ENCODE results near the gene OSGIN1.

The OSGIN1 gene

DNA sequence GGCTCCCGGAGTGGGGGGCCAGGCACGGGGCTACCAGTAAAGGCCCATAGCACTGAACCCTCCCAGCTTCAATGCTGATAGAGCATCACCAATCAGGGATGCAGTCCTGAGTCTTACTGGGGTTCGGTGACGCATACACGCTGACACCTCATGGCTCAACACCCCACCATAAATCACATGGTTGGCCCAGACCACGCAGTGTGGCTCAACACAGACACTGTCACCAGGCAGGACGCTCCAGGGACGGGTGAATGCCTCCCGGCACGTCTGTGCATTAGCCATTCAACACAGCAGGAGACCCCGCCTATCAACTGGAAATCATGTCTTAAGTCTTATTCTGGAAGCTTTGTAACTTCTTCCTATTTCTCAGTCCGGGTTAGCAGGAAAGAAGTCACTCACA is 50.0 kb downstream of the OSGIN1 start:
- H3F3A ChIP-seq (ENCODE audit: control insufficient read depth, insufficient read depth): no peaks in the 10 kb centered on the region
- no peak overlapping the region for H3K4me3 ChIP-seq (ENCODE audit: low read length)
- no peak overlapping the region for H3K4me2 ChIP-seq (ENCODE audit: low read length)
- no peaks in the 10 kb centered on the region for H4K20me1 ChIP-seq (ENCODE audit: control insufficient read depth, insufficient read depth, low read depth, low read length)
- H3K9me2 ChIP-seq (replicated peaks; ENCODE audit: control insufficient read depth, low read length): no peaks in the 10 kb centered on the region
- TF ChIP-seq, protein P1, sequence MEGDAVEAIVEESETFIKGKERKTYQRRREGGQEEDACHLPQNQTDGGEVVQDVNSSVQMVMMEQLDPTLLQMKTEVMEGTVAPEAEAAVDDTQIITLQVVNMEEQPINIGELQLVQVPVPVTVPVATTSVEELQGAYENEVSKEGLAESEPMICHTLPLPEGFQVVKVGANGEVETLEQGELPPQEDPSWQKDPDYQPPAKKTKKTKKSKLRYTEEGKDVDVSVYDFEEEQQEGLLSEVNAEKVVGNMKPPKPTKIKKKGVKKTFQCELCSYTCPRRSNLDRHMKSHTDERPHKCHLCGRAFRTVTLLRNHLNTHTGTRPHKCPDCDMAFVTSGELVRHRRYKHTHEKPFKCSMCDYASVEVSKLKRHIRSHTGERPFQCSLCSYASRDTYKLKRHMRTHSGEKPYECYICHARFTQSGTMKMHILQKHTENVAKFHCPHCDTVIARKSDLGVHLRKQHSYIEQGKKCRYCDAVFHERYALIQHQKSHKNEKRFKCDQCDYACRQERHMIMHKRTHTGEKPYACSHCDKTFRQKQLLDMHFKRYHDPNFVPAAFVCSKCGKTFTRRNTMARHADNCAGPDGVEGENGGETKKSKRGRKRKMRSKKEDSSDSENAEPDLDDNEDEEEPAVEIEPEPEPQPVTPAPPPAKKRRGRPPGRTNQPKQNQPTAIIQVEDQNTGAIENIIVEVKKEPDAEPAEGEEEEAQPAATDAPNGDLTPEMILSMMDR (IDR thresholded peaks at IDR 0.05; ENCODE audit: low read depth, low read length, poor library complexity, severe bottlenecking): no peak
- no peak for TF ChIP-seq EZH2phosphoT487 (IDR thresholded peaks at IDR 0.05; ENCODE audit: borderline replicate concordance, low read length)
- H3K27ac ChIP-seq (ENCODE audit: low read depth, low read length): no peak overlapping the region
- no peaks in the 10 kb centered on the region for H3K27me3 ChIP-seq (ENCODE audit: control insufficient read depth, low read length)
- no peaks in the 10 kb centered on the region for H3K4me1 ChIP-seq (ENCODE audit: control insufficient read depth, low read length)
- no peaks in the 10 kb centered on the region for H3K36me3 ChIP-seq (ENCODE audit: control insufficient read depth, low read length)
- no peaks in the 10 kb centered on the region for H3K79me2 ChIP-seq (ENCODE audit: control insufficient read depth, low read length)
- no peaks in the 10 kb centered on the region for H3K9me3 ChIP-seq (ENCODE audit: control insufficient read depth, insufficient read depth, low read length)

DNA sequence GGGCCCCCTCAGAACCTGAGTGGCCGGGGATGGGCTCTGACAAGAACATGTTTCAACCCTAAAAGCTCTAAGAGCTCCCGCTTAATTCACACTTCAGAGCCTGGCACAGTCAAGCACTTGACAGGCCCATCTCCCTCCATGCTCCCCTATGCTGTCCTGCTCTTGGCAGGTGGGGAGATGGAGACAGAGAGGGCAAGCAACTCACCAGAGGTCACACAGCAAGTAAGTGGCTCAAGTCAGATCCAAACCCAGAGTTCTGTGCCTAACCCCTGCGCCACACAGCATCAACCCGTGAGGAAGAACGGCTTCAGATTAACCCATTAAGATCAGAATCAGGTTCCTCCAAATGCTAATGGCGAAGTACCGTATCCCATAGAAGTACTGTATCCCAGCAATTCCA is 51.4 kb downstream of the OSGIN1 start:
- Histone ChIP-seq H3F3A (ENCODE audit: control insufficient read depth, insufficient read depth) (no peaks in the 10 kb centered on the region), H3K9me3 (ENCODE audit: control insufficient read depth, insufficient read depth, low read length) (no peaks in the 10 kb centered on the region), H3K4me1 (ENCODE audit: control insufficient read depth, low read length) (no peaks in the 10 kb centered on the region), H3K36me3 (ENCODE audit: control insufficient read depth, low read length) (no peaks in the 10 kb centered on the region), H3K27ac (ENCODE audit: low read depth, low read length) (no peak overlapping the region), H3K79me2 (ENCODE audit: control insufficient read depth, low read length) (no peaks in the 10 kb centered on the region), H4K20me1 (ENCODE audit: control insufficient read depth, insufficient read depth, low read depth, low read length) (no peaks in the 10 kb centered on the region), H3K4me3 (ENCODE audit: low read length) (no peak overlapping the region), H3K4me2 (ENCODE audit: low read length) (no peak overlapping the region), H3K27me3 (ENCODE audit: control insufficient read depth, low read length) (no peaks in the 10 kb centered on the region), H3K9me2 (replicated peaks; ENCODE audit: control insufficient read depth, low read length) (no peaks in the 10 kb centered on the region)
- TF ChIP-seq, protein P1 (IDR thresholded peaks at IDR 0.05; ENCODE audit: low read depth, low read length, poor library complexity, severe bottlenecking): no peak
- no peak for TF ChIP-seq EZH2phosphoT487 (IDR thresholded peaks at IDR 0.05; ENCODE audit: borderline replicate concordance, low read length)

DNA sequence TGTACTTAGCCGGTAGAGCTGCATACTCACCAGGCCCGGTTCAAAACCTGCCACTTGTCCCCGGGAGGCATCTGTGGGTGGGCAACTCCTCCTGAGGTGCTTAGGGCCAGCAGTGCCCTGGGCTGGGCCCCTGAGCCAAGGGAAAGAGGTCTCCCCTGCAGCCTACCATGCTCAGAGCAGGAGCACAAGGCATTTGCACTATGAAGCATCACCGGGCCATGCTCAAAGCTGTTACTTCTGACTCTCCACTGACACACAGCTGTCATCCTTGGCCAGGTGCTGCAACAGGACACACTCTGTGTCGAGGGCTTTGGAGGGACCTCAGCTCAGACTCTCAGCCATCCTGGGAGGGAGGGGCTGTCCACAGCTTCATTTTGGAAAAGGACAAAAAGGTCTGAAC is 52.4 kb downstream of the OSGIN1 start:
- Histone ChIP-seq H3K36me3 (ENCODE audit: control insufficient read depth, low read length) (no peaks in the 10 kb centered on the region), H3K79me2 (ENCODE audit: control insufficient read depth, low read length) (no peaks in the 10 kb centered on the region), H4K20me1 (ENCODE audit: control insufficient read depth, insufficient read depth, low read depth, low read length) (no peaks in the 10 kb centered on the region), H3K27ac (ENCODE audit: low read depth, low read length) (no peak overlapping the region), H3K4me1 (ENCODE audit: control insufficient read depth, low read length) (no peaks in the 10 kb centered on the region), H3K4me3 (ENCODE audit: low read length) (no peak overlapping the region), H3K9me3 (ENCODE audit: control insufficient read depth, insufficient read depth, low read length) (no peaks in the 10 kb centered on the region), H3F3A (ENCODE audit: control insufficient read depth, insufficient read depth) (no peaks in the 10 kb centered on the region), H3K27me3 (ENCODE audit: control insufficient read depth, low read length) (no peaks in the 10 kb centered on the region), H3K9me2 (replicated peaks; ENCODE audit: control insufficient read depth, low read length) (no peaks in the 10 kb centered on the region), H3K4me2 (ENCODE audit: low read length) (no peak overlapping the region)
- TF ChIP-seq, protein P1 (IDR thresholded peaks at IDR 0.05; ENCODE audit: low read depth, low read length, poor library complexity, severe bottlenecking): no peak
- no peak for TF ChIP-seq EZH2phosphoT487 (IDR thresholded peaks at IDR 0.05; ENCODE audit: borderline replicate concordance, low read length)

- H3K9me2 ChIP-seq (replicated peaks; ENCODE audit: control insufficient read depth, low read length): no peaks in the 10 kb centered on the region
- no peaks in the 10 kb centered on the region for H3K9me3 ChIP-seq (ENCODE audit: control insufficient read depth, insufficient read depth, low read length)
- H3K36me3 ChIP-seq (ENCODE audit: control insufficient read depth, low read length): no peaks in the 10 kb centered on the region
- no peaks in the 10 kb centered on the region for H4K20me1 ChIP-seq (ENCODE audit: control insufficient read depth, insufficient read depth, low read depth, low read length)
- no peaks in the 10 kb centered on the region for H3K27me3 ChIP-seq (ENCODE audit: control insufficient read depth, low read length)
- no peak overlapping the region for H3K27ac ChIP-seq (ENCODE audit: low read depth, low read length)
- H3K4me2 ChIP-seq (ENCODE audit: low read length): no peak overlapping the region
- no peak for TF ChIP-seq EZH2phosphoT487 (IDR thresholded peaks at IDR 0.05; ENCODE audit: borderline replicate concordance, low read length)
- TF ChIP-seq, protein P1 (IDR thresholded peaks at IDR 0.05; ENCODE audit: low read depth, low read length, poor library complexity, severe bottlenecking): no peak
- no peaks in the 10 kb centered on the region for H3F3A ChIP-seq (ENCODE audit: control insufficient read depth, insufficient read depth)
- H3K4me3 ChIP-seq (ENCODE audit: low read length): no peak overlapping the region
- no peaks in the 10 kb centered on the region for H3K79me2 ChIP-seq (ENCODE audit: control insufficient read depth, low read length)
- H3K4me1 ChIP-seq (ENCODE audit: control insufficient read depth, low read length): no peaks in the 10 kb centered on the region
These were observed 54.5 kb downstream of the OSGIN1 start for GRCh38 chr16:84007520-84007919.
